ENCODE measurements around the gene ZNF653. TPM values are rescaled to one million over a fixed set of nuclear protein-coding genes. Genes with fewer than 3 reads are reported as not detected.

The ZNF653 gene
- 10 to 100 TPM; 10.3 to 20.3 TPM for total RNA-seq

- ATAC-seq: peak; percentile 71 to 73
- Mint-ChIP-seq H3K27ac (peak within 1 kb of the TSS; percentile 92 to 99), H3K36me3 (peaks cover 5 to 7% of the 10 kb centered on the region in 2 donors), H3K9me3 (no peaks in the 10 kb centered on the region)
- DNase-seq (ENCODE audit: low spot score in 2 of 2): peak; percentile 91 to 95
Observed at GRCh38 chr19:11505504-11506100, at the start of gene ZNF653. TSS of gene ZNF653 (minus strand) at chr19:11505839. CDS start at chr19:11505786, 53 bp downstream.

GRCh38 chr19:11555246-11555645 is 49.6 kb upstream of the ZNF653 start:
- no peak for DNase-seq (ENCODE audit: low spot score in 2 of 2)
- ATAC-seq: no peak
- H3K9me3 Mint-ChIP-seq: no peaks in the 10 kb centered on the region
- H3K27ac Mint-ChIP-seq: peak overlapping the region in 1 of 2 donors; percentile 11
- H3K36me3 Mint-ChIP-seq: peaks cover 17 to 21% of the 10 kb centered on the region in 2 donors

- ATAC-seq (no peak), DNase-seq (ENCODE audit: low spot score in 2 of 2) (no peak)
- H3K27ac Mint-ChIP-seq: peak overlapping the region in 1 of 2 donors; percentile 66
Observed at GRCh38 chr19:11554160-11554559, 48.5 kb upstream of the ZNF653 start.

GRCh38 chr19:11552666-11553372 is 47.2 kb upstream of the ZNF653 start:
- ATAC-seq: no peak
- no peak for DNase-seq (ENCODE audit: low spot score in 2 of 2)
- Mint-ChIP-seq H3K9me3 (no peaks in the 10 kb centered on the region), H3K36me3 (peaks cover 2 to 13% of the 10 kb centered on the region in 2 donors), H3K27ac (no peak overlapping the region)

More at GRCh38 chr19:11554160-11554559, 48.5 kb upstream of the ZNF653 start:
- Mint-ChIP-seq H3K36me3 (peaks cover 12 to 17% of the 10 kb centered on the region in 2 donors), H3K9me3 (no peaks in the 10 kb centered on the region)

- no peak overlapping the region for H3K27ac Mint-ChIP-seq
- DNase-seq (ENCODE audit: low spot score in 2 of 2): no peak
- peaks cover 0 to 8% of the 10 kb centered on the region in 2 donors for H3K36me3 Mint-ChIP-seq
- peak in 1 of 2 donors; percentile 42 for ATAC-seq
- H3K9me3 Mint-ChIP-seq: no peaks in the 10 kb centered on the region
Observed at GRCh38 chr19:11551603-11552235, 46.1 kb upstream of the ZNF653 start.

- ATAC-seq: no peak
- no peak overlapping the region for H3K27ac Mint-ChIP-seq
Observed at GRCh38 chr19:11550265-11550664, 44.6 kb upstream of the ZNF653 start.

GRCh38 chr19:11549386-11549953 is 43.8 kb upstream of the ZNF653 start:
- no peak for ATAC-seq
- Mint-ChIP-seq H3K36me3 (no peaks in the 10 kb centered on the region), H3K27ac (no peak overlapping the region), H3K9me3 (no peaks in the 10 kb centered on the region)
- no peak for DNase-seq (ENCODE audit: low spot score in 2 of 2)

More at GRCh38 chr19:11550265-11550664, 44.6 kb upstream of the ZNF653 start:
- no peak for DNase-seq (ENCODE audit: low spot score in 2 of 2)
- no peaks in the 10 kb centered on the region for H3K9me3 Mint-ChIP-seq
- H3K36me3 Mint-ChIP-seq: peaks cover 0 to 2% of the 10 kb centered on the region in 2 donors

GRCh38 chr19:11547929-11548700 is 42.5 kb upstream of the ZNF653 start:
- DNase-seq (ENCODE audit: low spot score in 2 of 2): no peak
- no peak for ATAC-seq
- Mint-ChIP-seq H3K27ac (no peak overlapping the region), H3K9me3 (no peaks in the 10 kb centered on the region), H3K36me3 (no peaks in the 10 kb centered on the region)

GRCh38 chr19:11541238-11541637 is 35.6 kb upstream of the ZNF653 start:
- no peaks in the 10 kb centered on the region for H3K9me3 Mint-ChIP-seq
- H3K36me3 Mint-ChIP-seq: no peaks in the 10 kb centered on the region
- H3K27ac Mint-ChIP-seq: no peak overlapping the region
- ATAC-seq (no peak), DNase-seq (ENCODE audit: low spot score in 2 of 2) (no peak)

GRCh38 chr19:11540645-11541044 is 35.0 kb upstream of the ZNF653 start:
- no peak for DNase-seq (ENCODE audit: low spot score in 2 of 2)
- no peaks in the 10 kb centered on the region for H3K9me3 Mint-ChIP-seq
- H3K36me3 Mint-ChIP-seq: no peaks in the 10 kb centered on the region
- no peak overlapping the region for H3K27ac Mint-ChIP-seq
- no peak for ATAC-seq

GRCh38 chr19:11539495-11540365 is 34.1 kb upstream of the ZNF653 start:
- DNase-seq (ENCODE audit: low spot score in 2 of 2): no peak
- ATAC-seq: no peak
- no peaks in the 10 kb centered on the region for H3K36me3 Mint-ChIP-seq
- H3K27ac Mint-ChIP-seq: no peak overlapping the region
- H3K9me3 Mint-ChIP-seq: no peaks in the 10 kb centered on the region

GRCh38 chr19:11538232-11539036 is 32.8 kb upstream of the ZNF653 start, which contains the start of gene CNN1:
TSS of gene CNN1 (plus strand) at chr19:11538851. CDS start at chr19:11538928, 77 bp downstream.
- Mint-ChIP-seq H3K36me3 (no peaks in the 10 kb centered on the region), H3K27ac (no peak within 1 kb of the TSS), H3K9me3 (no peaks in the 10 kb centered on the region)
- DNase-seq (ENCODE audit: low spot score in 2 of 2): no peak
- no peak for ATAC-seq

- no peaks in the 10 kb centered on the region for H3K36me3 Mint-ChIP-seq
- H3K27ac Mint-ChIP-seq: peak overlapping the region; percentile 7 to 48
- DNase-seq (ENCODE audit: low spot score in 2 of 2) (peak; percentile 90 to 93), ATAC-seq (peak; percentile 76 to 87)
- H3K9me3 Mint-ChIP-seq: no peaks in the 10 kb centered on the region
Observed at GRCh38 chr19:11535792-11536595, 30.4 kb upstream of the ZNF653 start.

- DNase-seq (ENCODE audit: low spot score in 2 of 2) (no peak), ATAC-seq (no peak)
- peak overlapping the region in 1 of 2 donors; percentile 48 for H3K27ac Mint-ChIP-seq
- no peaks in the 10 kb centered on the region for H3K36me3 Mint-ChIP-seq
- no peaks in the 10 kb centered on the region for H3K9me3 Mint-ChIP-seq
Observed at GRCh38 chr19:11534948-11535347, 29.3 kb upstream of the ZNF653 start.
